ENCODE data around the gene CENPW.

The CENPW gene

DNA sequence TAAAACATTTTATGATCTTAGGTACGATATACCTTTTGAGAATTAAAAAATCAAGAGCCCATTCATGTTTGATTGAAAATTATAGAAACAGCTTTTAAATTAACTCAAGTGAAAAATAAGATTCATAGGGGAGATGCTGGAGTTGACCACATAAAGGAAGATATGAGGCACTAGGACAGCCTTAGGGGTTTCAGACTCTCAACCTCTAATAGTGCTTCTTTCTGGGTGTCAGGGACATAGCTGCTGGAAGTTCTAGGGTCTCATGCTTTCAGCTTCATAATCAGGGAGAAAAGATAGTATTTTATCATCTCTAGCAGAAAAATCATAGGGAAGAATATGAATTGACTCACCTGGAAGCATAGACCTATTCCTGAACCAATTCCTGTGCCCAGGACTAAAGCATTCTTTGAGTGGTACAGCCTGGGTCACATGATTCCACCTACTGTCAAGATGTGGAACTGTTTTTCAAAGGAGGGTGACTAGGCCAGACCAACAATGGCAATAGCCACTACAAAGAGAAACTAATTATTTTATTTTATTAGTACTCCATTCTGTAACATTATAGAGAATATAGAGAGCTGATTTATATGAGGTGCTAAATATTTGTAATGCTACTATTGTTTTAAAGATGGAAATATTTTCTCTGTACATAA lies 27.8 kb upstream of the CENPW start:
- TF ChIP-seq, protein P1, sequence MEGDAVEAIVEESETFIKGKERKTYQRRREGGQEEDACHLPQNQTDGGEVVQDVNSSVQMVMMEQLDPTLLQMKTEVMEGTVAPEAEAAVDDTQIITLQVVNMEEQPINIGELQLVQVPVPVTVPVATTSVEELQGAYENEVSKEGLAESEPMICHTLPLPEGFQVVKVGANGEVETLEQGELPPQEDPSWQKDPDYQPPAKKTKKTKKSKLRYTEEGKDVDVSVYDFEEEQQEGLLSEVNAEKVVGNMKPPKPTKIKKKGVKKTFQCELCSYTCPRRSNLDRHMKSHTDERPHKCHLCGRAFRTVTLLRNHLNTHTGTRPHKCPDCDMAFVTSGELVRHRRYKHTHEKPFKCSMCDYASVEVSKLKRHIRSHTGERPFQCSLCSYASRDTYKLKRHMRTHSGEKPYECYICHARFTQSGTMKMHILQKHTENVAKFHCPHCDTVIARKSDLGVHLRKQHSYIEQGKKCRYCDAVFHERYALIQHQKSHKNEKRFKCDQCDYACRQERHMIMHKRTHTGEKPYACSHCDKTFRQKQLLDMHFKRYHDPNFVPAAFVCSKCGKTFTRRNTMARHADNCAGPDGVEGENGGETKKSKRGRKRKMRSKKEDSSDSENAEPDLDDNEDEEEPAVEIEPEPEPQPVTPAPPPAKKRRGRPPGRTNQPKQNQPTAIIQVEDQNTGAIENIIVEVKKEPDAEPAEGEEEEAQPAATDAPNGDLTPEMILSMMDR (IDR thresholded peaks at IDR 0.05; ENCODE audit: low read depth, low read length) = peak; percentile 15; the same call in 1 of the 2 replicates
- no peak overlapping the region for H3K4me3 ChIP-seq (ENCODE audit: low read depth, low read length)

DNA sequence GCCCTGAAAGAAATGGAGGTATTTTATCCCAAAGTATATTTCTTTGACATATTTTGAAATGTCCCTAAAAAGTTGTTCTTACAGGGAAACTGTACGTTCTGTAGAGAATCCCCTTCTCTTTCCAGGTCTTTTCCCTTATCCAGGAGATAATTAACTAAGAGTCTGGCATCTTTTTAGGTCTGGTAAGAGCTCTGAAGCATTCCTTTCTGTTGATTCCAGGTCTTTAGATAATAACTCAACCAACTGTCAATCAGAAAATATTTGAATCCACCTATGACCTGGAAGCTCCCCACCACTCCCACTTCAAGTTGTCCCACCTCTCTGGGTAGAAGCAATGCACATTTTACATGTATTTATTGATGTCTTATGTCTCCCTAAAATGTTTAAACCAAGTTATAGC lies 26.0 kb upstream of the CENPW start:
- H3K4me3 ChIP-seq (ENCODE audit: low read depth, low read length) = no peak overlapping the region
- TF ChIP-seq, protein P1 (IDR thresholded peaks at IDR 0.05; ENCODE audit: low read depth, low read length) = no peak

DNA sequence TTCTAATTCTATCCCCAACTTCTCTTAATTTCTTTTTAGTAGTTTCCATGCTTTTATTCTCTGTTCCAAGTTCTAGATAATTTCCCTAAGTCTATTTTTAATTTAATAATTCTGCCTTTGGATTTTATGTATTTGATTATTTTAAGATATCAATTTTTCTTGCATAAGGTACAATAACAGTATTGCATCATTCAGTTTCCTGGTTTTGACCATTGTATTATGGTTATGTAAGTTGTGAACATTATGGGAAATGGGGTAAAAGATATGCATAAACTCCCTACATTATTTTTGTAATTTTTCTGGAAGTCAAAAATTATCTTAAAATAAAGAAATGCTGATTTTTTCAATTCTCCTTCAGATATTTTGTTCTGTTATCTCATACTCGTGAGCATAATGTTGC lies 21.1 kb upstream of the CENPW start:
- TF ChIP-seq, protein P1 (IDR thresholded peaks at IDR 0.05; ENCODE audit: low read depth, low read length) = no peak
- no peak overlapping the region for H3K4me3 ChIP-seq (ENCODE audit: low read depth, low read length)

DNA sequence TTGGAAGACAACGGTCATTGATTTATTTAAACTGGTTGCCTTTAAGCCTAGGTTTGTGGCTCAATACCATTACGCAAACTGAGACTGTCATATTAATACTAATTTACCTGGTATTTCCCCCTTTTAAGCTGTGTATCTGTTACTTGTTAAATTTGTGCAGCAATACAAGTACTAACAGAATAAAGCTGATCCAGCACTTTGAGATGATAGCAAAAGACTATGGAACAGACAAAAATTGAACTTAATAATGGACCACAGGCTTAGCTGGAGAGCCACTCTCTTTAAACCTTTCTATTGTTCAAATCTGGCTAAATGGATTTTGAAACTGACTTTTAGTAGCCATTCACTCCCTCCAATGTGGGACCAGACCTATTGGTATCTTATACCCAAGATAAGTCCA lies 6.2 kb upstream of the CENPW start:
- H3K4me3 ChIP-seq (ENCODE audit: low read depth, low read length) = no peak overlapping the region
- TF ChIP-seq, protein P1 (IDR thresholded peaks at IDR 0.05; ENCODE audit: low read depth, low read length) = no peak

DNA sequence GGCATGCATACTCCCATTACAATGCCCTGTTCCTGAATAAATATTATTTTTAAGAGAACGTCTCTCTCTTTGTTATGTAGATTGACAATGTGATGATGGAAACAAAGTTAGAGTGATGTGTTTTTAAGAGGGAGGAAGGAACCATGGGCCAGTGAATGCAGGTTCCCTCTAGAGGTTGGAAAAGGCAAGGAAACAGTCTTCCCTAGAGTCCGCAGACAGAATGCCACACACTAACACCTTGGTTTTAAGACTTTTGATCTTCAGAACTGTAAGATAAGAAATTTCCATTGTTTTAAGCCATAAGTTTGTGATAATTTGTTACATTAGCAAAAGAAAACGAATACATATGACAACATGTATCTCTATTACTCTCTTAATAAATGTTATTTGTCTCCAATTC lies 4.7 kb upstream of the CENPW start:
- no peak overlapping the region for H3K4me3 ChIP-seq (ENCODE audit: low read depth, low read length)
- TF ChIP-seq, protein P1 (IDR thresholded peaks at IDR 0.05; ENCODE audit: low read depth, low read length) = no peak

DNA sequence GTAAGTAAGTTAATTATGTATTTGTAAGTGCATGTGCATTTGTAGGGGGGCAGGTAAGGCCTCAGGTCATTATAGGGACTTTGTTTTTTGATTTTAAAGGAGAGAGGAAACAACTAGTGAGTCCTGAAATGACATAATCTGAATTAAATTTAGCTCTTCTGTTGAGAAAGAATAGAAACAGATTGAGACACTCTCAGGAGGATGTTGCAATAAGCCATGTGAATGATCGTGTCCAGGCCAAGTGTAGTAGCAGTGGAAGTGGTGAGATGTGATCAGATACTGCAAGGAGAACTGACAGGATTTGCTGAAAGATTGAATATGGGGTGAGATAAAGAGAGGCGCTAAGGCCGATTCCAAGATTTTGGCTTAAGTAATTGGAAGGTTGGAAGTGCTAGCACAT lies 2.6 kb upstream of the CENPW start:
- no peak overlapping the region for H3K4me3 ChIP-seq (ENCODE audit: low read depth, low read length)
- TF ChIP-seq, protein P1 (IDR thresholded peaks at IDR 0.05; ENCODE audit: low read depth, low read length) = no peak

DNA sequence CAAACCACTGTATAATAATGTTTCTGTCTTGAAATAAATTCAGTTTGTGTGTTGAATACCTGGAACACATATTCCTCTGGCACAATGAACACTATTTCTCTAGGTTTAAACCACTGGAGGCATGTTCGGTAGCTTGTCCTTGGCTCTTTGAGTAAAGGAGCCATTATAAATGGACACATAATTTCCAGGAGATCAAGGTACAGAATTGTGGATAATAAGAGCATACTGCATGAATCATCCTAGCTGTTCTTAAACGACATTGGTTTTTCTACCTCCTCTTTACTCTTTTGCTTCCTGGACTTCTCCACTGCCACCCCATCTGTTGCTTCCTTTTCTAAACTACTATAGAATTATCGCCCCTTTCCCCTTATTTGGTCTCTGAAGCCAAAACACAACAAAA lies 1.2 kb downstream of the CENPW start:
- TF ChIP-seq, protein P1 (IDR thresholded peaks at IDR 0.05; ENCODE audit: low read depth, low read length) = no peak
- peak overlapping the region; percentile 96 for H3K4me3 ChIP-seq (ENCODE audit: low read depth, low read length)
